Stimulated activated naive CD8-positive, alpha-beta T cell treated with anti-CD3 and anti-CD28 coated beads, Interleukin-15, Interleukin-2, amounts not matched to agents 100 ng/mL and 50 ng/mL, for 24 hours (primary cell): ENCODE results near the gene RAP2B.
"Not testable (repeated sequence)": the region's sequence is repeated elsewhere in the genome, so short reads cannot be mapped to it uniquely, and the experiment has no call there.

ENCODE experiments used
- H3K27ac Mint-ChIP-seq: one replicate; pipeline ENCODE4 v1.8.0; 2021; ENCODE audit warnings: mild to moderate bottlenecking, mixed read lengths
- H3K27me3 Mint-ChIP-seq: one replicate; pipeline ENCODE4 v1.8.0; 2021; ENCODE audit warnings: mixed read lengths
- H3K36me3 Mint-ChIP-seq: one replicate; pipeline ENCODE4 v1.8.0; 2021; ENCODE audit warnings: low read depth, mixed read lengths
- H3K4me1 Mint-ChIP-seq: one replicate; pipeline ENCODE4 v1.8.0; 2021; ENCODE audit warnings: low read depth, mixed read lengths
- H3K4me3 Mint-ChIP-seq: one replicate; pipeline ENCODE4 v1.8.0; 2021; ENCODE audit warnings: mild to moderate bottlenecking, mixed read lengths
- H3K9me3 Mint-ChIP-seq: one replicate; pipeline ENCODE4 v1.8.0; 2021; ENCODE audit warnings: mixed read lengths

RAP2B gene

GRCh38 chr3:153166796-153167195, 4.8 kb downstream of the RAP2B start:
- Mint-ChIP-seq H3K27ac (no peak overlapping the region), H3K27me3 (no peaks in the 10 kb centered on the region), H3K4me1 (peaks cover 55% of the 10 kb centered on the region), H3K4me3 (peak overlapping the region; percentile 95), H3K36me3 (peaks cover 37% of the 10 kb centered on the region), H3K9me3 (no peaks in the 10 kb centered on the region)

- Mint-ChIP-seq H3K4me1 (peaks cover 47% of the 10 kb centered on the region), H3K4me3 (no peak overlapping the region), H3K36me3 (peaks cover 24% of the 10 kb centered on the region), H3K27me3 (no peaks in the 10 kb centered on the region), H3K27ac (no peak overlapping the region), H3K9me3 (no peaks in the 10 kb centered on the region)
These were observed 7.9 kb downstream of the RAP2B start for GRCh38 chr3:153169793-153170383.

- H3K27ac Mint-ChIP-seq, result no peak overlapping the region
- H3K27me3 Mint-ChIP-seq, result no peaks in the 10 kb centered on the region
- peaks cover 19% of the 10 kb centered on the region for H3K36me3 Mint-ChIP-seq
- no peak overlapping the region for H3K4me3 Mint-ChIP-seq
- no peaks in the 10 kb centered on the region for H3K9me3 Mint-ChIP-seq
- H3K4me1 Mint-ChIP-seq, result peaks cover 33% of the 10 kb centered on the region
These were observed 9.2 kb downstream of the RAP2B start for GRCh38 chr3:153171256-153171655.

- Mint-ChIP-seq H3K4me1 (peaks cover 26% of the 10 kb centered on the region), H3K27me3 (no peaks in the 10 kb centered on the region), H3K27ac (no peak overlapping the region), H3K9me3 (no peaks in the 10 kb centered on the region), H3K36me3 (peaks cover 12% of the 10 kb centered on the region), H3K4me3 (no peak overlapping the region)
These were observed 9.9 kb downstream of the RAP2B start for GRCh38 chr3:153171918-153172317.

GRCh38 chr3:153172796-153173757, 11.1 kb downstream of the RAP2B start:
- H3K27me3 Mint-ChIP-seq, result no peaks in the 10 kb centered on the region
- H3K4me1 Mint-ChIP-seq, result peaks cover 16% of the 10 kb centered on the region
- H3K36me3 Mint-ChIP-seq, result peaks cover 12% of the 10 kb centered on the region
- H3K27ac Mint-ChIP-seq, result no peak overlapping the region
- H3K9me3 Mint-ChIP-seq, result no peaks in the 10 kb centered on the region
- no peak overlapping the region for H3K4me3 Mint-ChIP-seq

- peaks cover 8% of the 10 kb centered on the region for H3K36me3 Mint-ChIP-seq
- no peaks in the 10 kb centered on the region for H3K27me3 Mint-ChIP-seq
- H3K9me3 Mint-ChIP-seq, result no peaks in the 10 kb centered on the region
- no peak overlapping the region for H3K27ac Mint-ChIP-seq
- H3K4me3 Mint-ChIP-seq, result no peak overlapping the region
- peaks cover 15% of the 10 kb centered on the region for H3K4me1 Mint-ChIP-seq
These were observed 11.9 kb downstream of the RAP2B start for GRCh38 chr3:153173758-153174516.

GRCh38 chr3:153176197-153176596, 14.2 kb downstream of the RAP2B start:
- Mint-ChIP-seq H3K27ac (no peak overlapping the region), H3K4me1 (peaks cover 9% of the 10 kb centered on the region), H3K4me3 (no peak overlapping the region)

GRCh38 chr3:153180860-153181372, 18.9 kb downstream of the RAP2B start:
- H3K4me1 Mint-ChIP-seq, result peaks cover 7% of the 10 kb centered on the region
- no peaks in the 10 kb centered on the region for H3K27me3 Mint-ChIP-seq
- H3K9me3 Mint-ChIP-seq, result no peaks in the 10 kb centered on the region
- H3K27ac Mint-ChIP-seq, result no peak overlapping the region
- H3K4me3 Mint-ChIP-seq, result no peak overlapping the region
- peaks cover 3% of the 10 kb centered on the region for H3K36me3 Mint-ChIP-seq

More at GRCh38 chr3:153176197-153176596, 14.2 kb downstream of the RAP2B start:
- Mint-ChIP-seq H3K9me3 (no peaks in the 10 kb centered on the region), H3K36me3 (peaks cover 7% of the 10 kb centered on the region), H3K27me3 (no peaks in the 10 kb centered on the region)

- Mint-ChIP-seq H3K36me3 (peaks cover 3% of the 10 kb centered on the region), H3K4me1 (peaks cover 7% of the 10 kb centered on the region), H3K27ac (no peak overlapping the region), H3K4me3 (no peak overlapping the region), H3K9me3 (no peaks in the 10 kb centered on the region), H3K27me3 (no peaks in the 10 kb centered on the region)
These were observed 20.7 kb downstream of the RAP2B start for GRCh38 chr3:153182501-153183293.

- Mint-ChIP-seq H3K36me3 (no peaks in the 10 kb centered on the region), H3K4me1 (no peaks in the 10 kb centered on the region), H3K4me3 (no peak overlapping the region), H3K9me3 (no peaks in the 10 kb centered on the region), H3K27ac (no peak overlapping the region), H3K27me3 (no peaks in the 10 kb centered on the region)
These were observed 28.9 kb downstream of the RAP2B start for GRCh38 chr3:153190923-153191322.

GRCh38 chr3:153192327-153192726, 30.3 kb downstream of the RAP2B start:
- no peak overlapping the region for H3K4me3 Mint-ChIP-seq
- H3K36me3 Mint-ChIP-seq, result no peaks in the 10 kb centered on the region
- H3K9me3 Mint-ChIP-seq, result no peaks in the 10 kb centered on the region
- H3K27ac Mint-ChIP-seq, result no peak overlapping the region
- H3K4me1 Mint-ChIP-seq, result no peaks in the 10 kb centered on the region
- H3K27me3 Mint-ChIP-seq, result no peaks in the 10 kb centered on the region

- H3K4me1 Mint-ChIP-seq, H3K4me3 Mint-ChIP-seq, H3K27me3 Mint-ChIP-seq, H3K36me3 Mint-ChIP-seq, H3K27ac Mint-ChIP-seq, H3K9me3 Mint-ChIP-seq: not testable (repeated sequence)
These were observed 31.9 kb downstream of the RAP2B start for GRCh38 chr3:153193786-153194476.

- no peaks in the 10 kb centered on the region for H3K4me1 Mint-ChIP-seq
- H3K27ac Mint-ChIP-seq, result no peak overlapping the region
- H3K27me3 Mint-ChIP-seq, result no peaks in the 10 kb centered on the region
- no peaks in the 10 kb centered on the region for H3K9me3 Mint-ChIP-seq
- no peaks in the 10 kb centered on the region for H3K36me3 Mint-ChIP-seq
- H3K4me3 Mint-ChIP-seq, result no peak overlapping the region
These were observed 33.4 kb downstream of the RAP2B start for GRCh38 chr3:153195349-153195879.
